Measurements from ENCODE around the gene AGBL1. TPM values are rescaled to one million over a fixed set of nuclear protein-coding genes. Genes with fewer than 3 reads are reported as not detected.

The AGBL1 gene
- total and polyA plus RNA-seq, 4 donors, result not detected

GRCh38 chr15:87031540-87032230, 952.0 kb downstream of the AGBL1 start:
- Histone ChIP-seq H3K27ac (ENCODE audit: low read depth in 1 of 2, low read length in 2 of 2) (no peak overlapping the region), H3K4me1 (ENCODE audit: control insufficient read depth in 4 of 4, insufficient read depth in 4 of 4, low read length in 3 of 4) (no peaks in the 10 kb centered on the region), H3K9me3 (ENCODE audit: control insufficient read depth in 4 of 4, low read length in 3 of 4) (no peaks in the 10 kb centered on the region), H3K36me3 (ENCODE audit: control insufficient read depth in 4 of 4, insufficient read depth in 3 of 4, low read depth in 1 of 4, low read length in 3 of 4) (no peaks in the 10 kb centered on the region), H3K27me3 (ENCODE audit: control insufficient read depth in 4 of 4, insufficient read depth in 4 of 4, low read length in 3 of 4) (no peaks in the 10 kb centered on the region), H3K4me3 (ENCODE audit: low read depth in 1 of 3, low read length in 3 of 3) (no peak overlapping the region), H3K9ac (ENCODE audit: low read depth in 1 of 2, low read length in 2 of 2) (no peak overlapping the region)
- 62% methylated on average over 6 of the region's 6 CpGs for WGBS
- DNase-seq (ENCODE audit: low spot score), result no peak
- TF ChIP-seq RAD21 (IDR thresholded peaks at IDR 0.05), result no peak
- TF ChIP-seq ATF3 (IDR thresholded peaks at IDR 0.05), result no peak
- no peak for TF ChIP-seq MAX (IDR thresholded peaks at IDR 0.05)
- TF ChIP-seq HNF4G (IDR thresholded peaks at IDR 0.05), result no peak
- no peak for TF ChIP-seq HNF4A (conservative IDR thresholded peaks at IDR 0.05)
- no peak for TF ChIP-seq TAF1 (conservative IDR thresholded peaks at IDR 0.05)
- TF ChIP-seq REST (IDR thresholded peaks at IDR 0.05), result no peak
- no peak for TF ChIP-seq JUND (IDR thresholded peaks at IDR 0.05)
- TF ChIP-seq YY1 (IDR thresholded peaks at IDR 0.05), result no peak
- TF ChIP-seq FOXA2 (IDR thresholded peaks at IDR 0.05), result no peak
- no peak for TF ChIP-seq RXRA (IDR thresholded peaks at IDR 0.05)

GRCh38 chr15:87032295-87032694, 952.6 kb downstream of the AGBL1 start:
- no peak for TF ChIP-seq YY1 (IDR thresholded peaks at IDR 0.05)
- TF ChIP-seq JUND (IDR thresholded peaks at IDR 0.05), result no peak
- TF ChIP-seq TAF1 (conservative IDR thresholded peaks at IDR 0.05), result no peak
- TF ChIP-seq RAD21 (IDR thresholded peaks at IDR 0.05), result no peak
- TF ChIP-seq ZBTB33 (IDR thresholded peaks at IDR 0.05), result no peak
- no peak for TF ChIP-seq HNF4G (IDR thresholded peaks at IDR 0.05)
- TF ChIP-seq FOXA1 (IDR thresholded peaks at IDR 0.05), result no peak
- TF ChIP-seq SP1 (IDR thresholded peaks at IDR 0.05), result no peak
- no peak for TF ChIP-seq REST (IDR thresholded peaks at IDR 0.05)
- TF ChIP-seq HNF4A (conservative IDR thresholded peaks at IDR 0.05), result no peak
- no peak for TF ChIP-seq NR2F2 (IDR thresholded peaks at IDR 0.05)
- TF ChIP-seq FOXA2 (IDR thresholded peaks at IDR 0.05), result no peak
- no peak for TF ChIP-seq GABPA (IDR thresholded peaks at IDR 0.05 in 1 of 2, conservative IDR thresholded peaks at IDR 0.05 in 1 of 2)
- no peak for TF ChIP-seq EGR1 (IDR thresholded peaks at IDR 0.05; ENCODE audit: low read depth in 2 of 2)
- no peak for TF ChIP-seq ATF3 (IDR thresholded peaks at IDR 0.05)
- no peak for TF ChIP-seq MAX (IDR thresholded peaks at IDR 0.05)
- TF ChIP-seq RXRA (IDR thresholded peaks at IDR 0.05), result no peak
- TF ChIP-seq CTCF (IDR thresholded peaks at IDR 0.05; ENCODE audit: low read depth, low read length, missing input control), result no peak
- no peak overlapping the region for H3K4me3 ChIP-seq (ENCODE audit: low read depth in 1 of 3, low read length in 3 of 3)
- DNase-seq (ENCODE audit: low spot score), result no peak
- H3K27ac ChIP-seq (ENCODE audit: low read depth in 1 of 2, low read length in 2 of 2), result no peak overlapping the region
- H3K4me1 ChIP-seq (ENCODE audit: control insufficient read depth in 4 of 4, insufficient read depth in 4 of 4, low read length in 3 of 4), result no peaks in the 10 kb centered on the region
- H3K9ac ChIP-seq (ENCODE audit: low read depth in 1 of 2, low read length in 2 of 2), result no peak overlapping the region
- no peaks in the 10 kb centered on the region for H3K27me3 ChIP-seq (ENCODE audit: control insufficient read depth in 4 of 4, insufficient read depth in 4 of 4, low read length in 3 of 4)
- no peaks in the 10 kb centered on the region for H3K36me3 ChIP-seq (ENCODE audit: control insufficient read depth in 4 of 4, insufficient read depth in 3 of 4, low read depth in 1 of 4, low read length in 3 of 4)
- WGBS, result 67% methylated on average over 6 of the region's 6 CpGs
- H3K9me3 ChIP-seq (ENCODE audit: control insufficient read depth in 4 of 4, low read length in 3 of 4), result no peaks in the 10 kb centered on the region
